T1000 (cell line): ENCODE results near the gene DPF3.

Experiments
- DNase-seq: peaks from one replicate; lab custom pipeline; 2025; ENCODE audit warnings: mixed read lengths; lab: John Stamatoyannopoulos, UW

Gene DPF3

GRCh38 chr14:72893636-72894322 lies at the start of gene DPF3:
TSS of gene DPF3 (minus strand) at chr14:72894101. CDS start at chr14:72894088, 13 bp downstream.
- DNase-seq, result peak; percentile 94

GRCh38 chr14:72942934-72943333 lies 49.0 kb upstream of the DPF3 start:
- DNase-seq, result no peak

GRCh38 chr14:72941286-72941985 lies 47.5 kb upstream of the DPF3 start:
- DNase-seq, result no peak

DNA sequence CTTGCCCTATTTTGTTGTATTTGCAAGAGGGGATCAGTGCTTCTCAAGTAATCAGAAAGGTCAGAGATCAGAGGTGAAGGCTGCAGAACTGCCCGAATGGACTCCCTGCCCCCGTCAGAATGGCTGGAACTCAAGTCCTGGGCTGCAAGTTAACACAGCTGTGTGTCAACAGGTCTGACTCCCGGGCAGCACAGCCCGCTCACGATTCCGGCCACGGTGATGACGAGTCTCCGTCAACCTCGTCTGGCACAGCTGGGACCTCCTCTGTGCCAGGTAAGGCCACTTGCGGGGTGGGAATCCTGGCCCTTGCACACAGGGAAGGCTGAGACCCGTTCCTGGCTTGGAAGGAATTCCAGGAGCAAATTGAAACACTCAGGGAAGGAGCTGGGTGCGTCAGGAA lies 45.7 kb upstream of the DPF3 start:
- no peak for DNase-seq

DNA sequence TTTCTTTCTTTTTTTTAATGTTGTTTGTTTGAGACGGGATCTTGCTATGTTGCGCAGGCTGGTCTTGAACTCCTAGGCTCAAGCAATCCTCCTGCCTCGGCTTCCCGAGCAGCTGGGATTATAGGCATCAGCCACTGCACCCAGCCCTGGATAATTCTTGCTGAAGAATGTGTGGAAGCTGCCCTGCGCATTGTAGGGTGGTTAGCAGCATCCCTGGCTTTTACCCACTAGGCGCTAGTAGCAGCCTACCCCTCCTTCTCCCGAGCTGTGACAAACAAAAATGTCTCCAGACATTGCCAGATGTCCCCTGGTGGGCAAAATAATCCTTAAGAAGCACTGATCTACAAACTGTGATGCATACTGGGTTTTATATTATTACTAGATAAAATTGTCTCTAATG lies 39.0 kb upstream of the DPF3 start:
- DNase-seq, result no peak

DNA sequence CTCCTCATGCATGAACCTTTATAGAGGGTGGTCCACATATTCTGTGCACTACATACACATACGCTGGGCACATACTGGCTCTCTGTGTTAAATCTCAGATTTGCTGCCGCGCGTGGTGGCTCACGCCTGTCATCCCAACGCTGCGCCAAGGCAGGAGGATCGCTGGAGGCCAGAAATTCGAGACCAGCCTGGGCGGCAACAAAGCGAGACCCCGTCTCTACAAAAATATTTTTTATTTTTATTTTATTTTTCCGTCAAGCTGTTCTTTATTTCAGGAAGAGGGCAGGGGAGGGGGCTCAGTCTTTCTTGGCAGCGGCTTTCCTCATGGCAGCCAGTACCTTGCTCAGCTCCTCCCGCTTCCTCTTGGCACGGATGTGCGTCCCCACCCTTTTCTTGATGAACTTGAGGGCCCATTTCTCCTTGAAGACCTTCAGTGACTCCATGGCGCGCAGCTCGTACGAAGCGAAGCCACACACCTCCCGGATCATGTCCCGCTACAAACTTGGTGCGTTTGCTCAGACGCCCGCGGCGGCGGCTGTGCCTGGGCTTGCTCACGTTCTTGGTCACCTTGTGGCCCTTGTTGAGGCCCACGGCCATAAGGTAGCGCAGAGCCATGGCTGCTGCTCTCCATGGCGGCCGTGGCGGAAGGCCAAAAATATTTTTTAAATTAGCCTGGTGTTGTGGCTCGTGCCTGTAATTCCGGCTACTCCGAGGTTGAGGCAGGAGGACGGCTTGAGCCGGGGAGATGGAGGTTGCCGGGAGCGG lies 35.6 kb upstream of the DPF3 start:
- no peak for DNase-seq

- no peak for DNase-seq
Measured at GRCh38 chr14:72928872-72929271, 35.0 kb upstream of the DPF3 start.

GRCh38 chr14:72926292-72927028 lies 32.6 kb upstream of the DPF3 start, which contains the start of gene DCAF4:
TSS of gene DCAF4 (plus strand) at chr14:72926464. CDS start at chr14:72937979, 11,515 bp downstream.
- peak; percentile 88 for DNase-seq

- no peak for DNase-seq
Measured at GRCh38 chr14:72925815-72926291, 32.0 kb upstream of the DPF3 start.

GRCh38 chr14:72925171-72925759 lies 31.4 kb upstream of the DPF3 start:
- DNase-seq, result no peak

DNA sequence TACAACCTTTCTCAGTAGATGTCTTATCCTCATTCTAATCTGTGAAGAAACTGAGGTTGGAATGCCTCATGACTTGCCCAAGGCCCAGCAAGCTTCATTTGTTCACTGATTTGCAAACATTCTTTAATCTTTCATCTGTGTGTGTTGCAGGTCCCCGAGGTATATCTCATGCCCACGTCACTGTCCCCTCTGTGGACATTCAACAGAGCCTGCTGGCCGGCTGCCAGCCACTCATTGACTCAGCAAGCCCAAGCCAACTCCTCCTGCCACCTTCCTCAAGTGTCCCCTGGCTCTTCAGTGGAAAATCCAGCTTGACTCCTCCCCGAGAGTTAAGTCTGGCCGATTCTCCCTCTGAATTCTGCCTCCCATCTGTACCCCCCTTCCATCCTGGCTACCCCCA lies 30.4 kb upstream of the DPF3 start:
- DNase-seq, result no peak

GRCh38 chr14:72921396-72921795 lies 27.5 kb upstream of the DPF3 start:
- no peak for DNase-seq

- no peak for DNase-seq
Measured at GRCh38 chr14:72920008-72920407, 26.1 kb upstream of the DPF3 start.

DNA sequence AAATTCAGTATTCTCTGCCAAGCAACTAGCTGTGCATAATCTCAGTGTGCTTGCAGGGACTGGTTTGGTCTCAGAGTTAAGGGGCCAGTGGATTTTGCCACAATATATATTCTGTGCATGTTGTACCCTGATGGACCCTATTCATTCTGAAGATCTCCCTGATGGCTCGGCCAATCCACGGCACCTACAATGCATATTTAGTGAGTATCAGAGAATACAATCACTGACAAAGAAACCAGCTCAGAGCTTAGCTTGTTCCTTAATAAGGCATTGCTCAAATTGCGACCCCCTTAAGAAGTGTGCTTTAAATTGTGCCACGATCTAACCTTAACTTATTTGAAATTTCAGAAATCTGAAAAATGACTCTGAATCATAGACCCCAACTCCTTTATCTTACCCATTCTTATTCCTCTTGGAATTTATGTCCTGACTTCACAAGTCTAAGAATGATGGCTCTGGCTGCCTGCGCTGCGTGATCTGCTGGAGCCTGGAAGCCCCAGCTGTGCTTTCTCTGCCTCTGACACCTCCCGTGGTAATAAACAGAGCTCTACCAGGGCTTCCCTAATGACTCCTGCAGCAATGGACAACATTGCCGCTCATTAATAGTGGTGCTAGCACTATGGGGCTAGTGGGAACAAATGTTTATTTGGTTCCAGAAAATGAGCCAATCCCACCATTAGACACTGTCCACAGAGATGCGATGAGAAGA lies 23.3 kb upstream of the DPF3 start:
- no peak for DNase-seq

DNA sequence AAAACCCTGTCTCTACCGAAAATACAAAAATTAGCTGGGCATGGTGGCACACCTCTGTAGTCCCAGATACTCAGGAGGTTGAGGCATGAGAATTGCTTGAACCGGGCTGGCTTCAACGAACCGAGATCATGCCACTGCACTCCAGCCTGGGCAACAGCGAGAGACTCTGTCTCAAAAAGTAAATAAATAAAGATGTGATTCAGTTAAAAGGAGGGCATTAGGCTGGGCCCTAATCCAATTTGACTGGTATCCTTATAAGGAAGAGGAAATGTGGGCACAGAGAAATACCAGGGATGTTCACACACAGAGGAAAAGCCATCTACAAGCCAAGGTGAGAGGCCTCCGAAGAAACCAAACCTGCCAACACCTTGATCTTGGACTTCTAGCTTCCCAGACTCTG lies 22.3 kb upstream of the DPF3 start:
- no peak for DNase-seq

DNA sequence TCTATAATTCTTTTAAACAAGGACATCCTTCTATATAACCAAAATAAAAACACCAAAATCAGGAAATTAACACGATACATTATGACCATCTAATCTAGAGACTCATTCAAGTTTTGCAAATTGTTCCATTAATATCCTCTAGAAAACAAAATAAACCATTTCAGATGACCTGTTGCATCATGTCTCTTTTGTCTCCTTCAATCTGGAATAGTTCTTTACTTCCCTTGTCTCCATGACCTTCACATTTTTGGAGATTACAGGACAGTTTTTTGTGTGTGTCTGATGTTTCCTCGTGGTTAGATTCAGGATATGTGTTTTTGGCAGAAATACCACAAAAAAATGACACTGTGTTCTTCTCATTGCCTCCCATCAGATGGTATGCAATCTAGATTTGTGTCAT lies 19.9 kb upstream of the DPF3 start:
- no peak for DNase-seq

GRCh38 chr14:72909163-72909562 lies 15.3 kb upstream of the DPF3 start:
- DNase-seq, result no peak

GRCh38 chr14:72907886-72908285 lies 14.0 kb upstream of the DPF3 start:
- DNase-seq, result peak; percentile 40

- DNase-seq, result no peak
Measured at GRCh38 chr14:72906879-72907278, 13.0 kb upstream of the DPF3 start.

DNA sequence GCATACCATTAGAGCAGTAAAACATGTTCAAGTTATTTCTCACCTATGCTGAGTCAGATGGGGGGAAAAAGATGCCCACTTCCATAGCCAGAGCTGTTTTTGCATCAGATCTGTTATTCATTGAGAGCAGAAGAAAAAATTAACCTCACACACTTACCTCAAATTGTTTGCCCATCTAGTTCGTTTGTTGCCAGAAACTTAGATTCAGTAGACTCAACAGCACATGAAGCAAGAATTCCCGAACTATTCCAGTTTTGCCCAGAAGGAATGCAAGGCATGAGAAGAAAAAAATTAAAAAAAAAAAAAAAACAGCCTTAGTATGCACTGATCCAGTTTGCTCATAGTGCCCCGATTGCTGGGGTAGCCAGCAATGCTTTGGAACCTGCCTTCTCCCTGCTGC lies 12.4 kb upstream of the DPF3 start:
- no peak for DNase-seq
